Mesothelial cell of epicardium (in vitro differentiated cells): ENCODE measurements around the gene SLC13A5. TPM values are rescaled to one million over a fixed set of nuclear protein-coding genes. Genes with fewer than 3 reads are reported as not detected.

Experiments used
- DNase-seq, 2 experiments: peaks; one replicate each; pipeline ENCODE4 v3.0.0; 2021; ENCODE audit warnings: low spot score in 2 of 2; ENCODE audit not compliant: unreplicated experiment in 2 of 2
- H3K27ac Mint-ChIP-seq: 2 replicates; pipeline ENCODE4 v1.8.0; 2021; ENCODE audit warnings: mixed read lengths
- H3K27me3 Mint-ChIP-seq: 2 replicates; pipeline ENCODE4 v1.8.0; 2021; ENCODE audit warnings: low read depth, mixed read lengths
- H3K36me3 Mint-ChIP-seq: 2 replicates; pipeline ENCODE4 v1.8.0; 2021; ENCODE audit warnings: mixed read lengths
- H3K4me1 Mint-ChIP-seq: 2 replicates; pipeline ENCODE4 v1.8.0; 2021; ENCODE audit warnings: mixed read lengths
- H3K4me3 Mint-ChIP-seq: 2 replicates; pipeline ENCODE4 v1.8.0; 2021; ENCODE audit warnings: mild to moderate bottlenecking, moderate library complexity, mixed read lengths
- H3K9me3 Mint-ChIP-seq: 2 replicates; pipeline ENCODE4 v1.8.0; 2021; ENCODE audit warnings: mixed read lengths
- CTCF ChIP-seq: fragments of 200-600 bp; sonication (generic); IDR thresholded peaks from one replicate; pipeline ENCODE4 v1.5.0; 2021; ENCODE audit warnings: antibody characterized with exemption; ENCODE audit not compliant: unreplicated experiment
- microRNA-seq: library from miRNA; unstranded; fragments of <30 nt; microRNA quantifications from one replicate; pipeline ENCODE4 v1.2.0, GENCODE V29; 2021; ENCODE audit warnings: inconsistent platforms, mixed read lengths
- total RNA-seq: library from RNA; stranded (reverse); gene quantifications from 3 replicates; pipeline ENCODE4 v1.2.1, GENCODE V29; 2021

SLC13A5 gene
- total RNA-seq, 1 donor from 2014 or later = 0.18 TPM

GRCh38 chr17:6636105-6636504, 77.1 kb downstream of the SLC13A5 start:
- Mint-ChIP-seq H3K36me3 (peaks cover 28% of the 10 kb centered on the region), H3K4me1 (peaks cover 19% of the 10 kb centered on the region), H3K9me3 (peaks cover 10% of the 10 kb centered on the region), H3K27me3 (no peaks in the 10 kb centered on the region), H3K27ac (no peak overlapping the region), H3K4me3 (no peak overlapping the region)
- no peak for DNase-seq
- no peak for TF ChIP-seq CTCF

Small RNA genes within 50 kb of the gene (microRNA-seq; reads per million reads assigned to microRNA genes)
- gene MIR4520-1 (not detected), gene MIR4520-2 (not detected)

Other genes with a start within 250 kb of the SLC13A5 start
- gene PITPNM3, start 156.8 kb downstream of the SLC13A5 start, total RNA-seq = 1.9 to 2.4 TPM (median 2.3 TPM) in 3 replicates
- 36.1 to 45.3 TPM (median 41.1 TPM) in 3 replicates for gene KIAA0753, start 72.7 kb downstream of the SLC13A5 start, total RNA-seq
- gene TXNDC17, start 72.3 kb downstream of the SLC13A5 start, total RNA-seq = 41.0 to 52.4 TPM (median 45.5 TPM) in 3 replicates
- 11.8 to 13.5 TPM (median 12.1 TPM) in 3 replicates for gene MED31, start 61.8 kb downstream of the SLC13A5 start, total RNA-seq
- gene C17orf100, start 61.6 kb downstream of the SLC13A5 start, total RNA-seq = 6.1 to 7.6 TPM (median 7.1 TPM) in 3 replicates
- 4.5 to 8.1 TPM (median 5.1 TPM) in 3 replicates for gene XAF1, start 42.7 kb upstream of the SLC13A5 start, total RNA-seq
- gene FBXO39, start 62.8 kb upstream of the SLC13A5 start, total RNA-seq = not detected in 3 replicates
- gene TEKT1, start 118.4 kb upstream of the SLC13A5 start, total RNA-seq = not detected in 3 replicates